MM.1S (cell line): ENCODE results near the gene NAALADL2.

Experiments
- EZH2 ChIP-seq: fragments of 300-600 bp; sonication (generic); optimal IDR thresholded peaks from 2 replicates; pipeline ENCODE3; 2017; ENCODE audit warnings: low read depth, mild to moderate bottlenecking, antibody characterized with exemption, low read length, mixed read lengths
- EZH2phosphoT487 ChIP-seq: fragments of 300-600 bp; sonication (generic); IDR thresholded peaks from 2 replicates; pipeline ENCODE4 v1.6.1; 2018; ENCODE audit warnings: antibody characterized with exemption, low read length
- TF ChIP-seq, protein P1 (sequence below): fragments of 300-600 bp; sonication (generic); IDR thresholded peaks from 2 replicates; pipeline ENCODE4 v1.5.1; 2016; ENCODE audit warnings: antibody characterized with exemption, low read length, mixed read lengths

DNA sequence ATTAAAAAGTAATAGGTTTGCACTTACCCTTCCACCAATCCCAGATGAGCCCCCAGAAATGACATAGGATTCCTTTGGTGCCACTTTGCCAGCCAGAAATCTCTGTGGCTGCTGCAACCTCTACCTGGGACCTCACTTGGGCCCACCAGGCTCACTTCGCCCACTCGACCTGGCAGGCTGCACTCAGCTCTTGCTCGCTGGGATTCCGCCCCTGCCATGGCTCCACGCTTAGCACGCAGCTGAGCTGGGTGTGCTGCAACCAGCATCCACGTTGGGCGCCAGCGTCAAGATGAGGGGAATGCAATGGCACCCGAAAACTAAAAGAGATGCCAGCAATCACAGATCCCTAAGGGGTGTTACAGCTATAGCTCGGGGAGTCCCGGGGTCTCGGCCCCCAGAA, 761.0 kb downstream of the NAALADL2 start:
- TF ChIP-seq, protein P1, sequence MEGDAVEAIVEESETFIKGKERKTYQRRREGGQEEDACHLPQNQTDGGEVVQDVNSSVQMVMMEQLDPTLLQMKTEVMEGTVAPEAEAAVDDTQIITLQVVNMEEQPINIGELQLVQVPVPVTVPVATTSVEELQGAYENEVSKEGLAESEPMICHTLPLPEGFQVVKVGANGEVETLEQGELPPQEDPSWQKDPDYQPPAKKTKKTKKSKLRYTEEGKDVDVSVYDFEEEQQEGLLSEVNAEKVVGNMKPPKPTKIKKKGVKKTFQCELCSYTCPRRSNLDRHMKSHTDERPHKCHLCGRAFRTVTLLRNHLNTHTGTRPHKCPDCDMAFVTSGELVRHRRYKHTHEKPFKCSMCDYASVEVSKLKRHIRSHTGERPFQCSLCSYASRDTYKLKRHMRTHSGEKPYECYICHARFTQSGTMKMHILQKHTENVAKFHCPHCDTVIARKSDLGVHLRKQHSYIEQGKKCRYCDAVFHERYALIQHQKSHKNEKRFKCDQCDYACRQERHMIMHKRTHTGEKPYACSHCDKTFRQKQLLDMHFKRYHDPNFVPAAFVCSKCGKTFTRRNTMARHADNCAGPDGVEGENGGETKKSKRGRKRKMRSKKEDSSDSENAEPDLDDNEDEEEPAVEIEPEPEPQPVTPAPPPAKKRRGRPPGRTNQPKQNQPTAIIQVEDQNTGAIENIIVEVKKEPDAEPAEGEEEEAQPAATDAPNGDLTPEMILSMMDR = no peak
- TF ChIP-seq EZH2 (no peak), EZH2phosphoT487 (no peak)
